ENCODE data around the gene BPNT1.
"Not testable (repeated sequence)": the region's sequence is repeated elsewhere in the genome, so short reads cannot be mapped to it uniquely, and the experiment has no call there.

Gene BPNT1, protein sequence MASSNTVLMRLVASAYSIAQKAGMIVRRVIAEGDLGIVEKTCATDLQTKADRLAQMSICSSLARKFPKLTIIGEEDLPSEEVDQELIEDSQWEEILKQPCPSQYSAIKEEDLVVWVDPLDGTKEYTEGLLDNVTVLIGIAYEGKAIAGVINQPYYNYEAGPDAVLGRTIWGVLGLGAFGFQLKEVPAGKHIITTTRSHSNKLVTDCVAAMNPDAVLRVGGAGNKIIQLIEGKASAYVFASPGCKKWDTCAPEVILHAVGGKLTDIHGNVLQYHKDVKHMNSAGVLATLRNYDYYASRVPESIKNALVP

DNA sequence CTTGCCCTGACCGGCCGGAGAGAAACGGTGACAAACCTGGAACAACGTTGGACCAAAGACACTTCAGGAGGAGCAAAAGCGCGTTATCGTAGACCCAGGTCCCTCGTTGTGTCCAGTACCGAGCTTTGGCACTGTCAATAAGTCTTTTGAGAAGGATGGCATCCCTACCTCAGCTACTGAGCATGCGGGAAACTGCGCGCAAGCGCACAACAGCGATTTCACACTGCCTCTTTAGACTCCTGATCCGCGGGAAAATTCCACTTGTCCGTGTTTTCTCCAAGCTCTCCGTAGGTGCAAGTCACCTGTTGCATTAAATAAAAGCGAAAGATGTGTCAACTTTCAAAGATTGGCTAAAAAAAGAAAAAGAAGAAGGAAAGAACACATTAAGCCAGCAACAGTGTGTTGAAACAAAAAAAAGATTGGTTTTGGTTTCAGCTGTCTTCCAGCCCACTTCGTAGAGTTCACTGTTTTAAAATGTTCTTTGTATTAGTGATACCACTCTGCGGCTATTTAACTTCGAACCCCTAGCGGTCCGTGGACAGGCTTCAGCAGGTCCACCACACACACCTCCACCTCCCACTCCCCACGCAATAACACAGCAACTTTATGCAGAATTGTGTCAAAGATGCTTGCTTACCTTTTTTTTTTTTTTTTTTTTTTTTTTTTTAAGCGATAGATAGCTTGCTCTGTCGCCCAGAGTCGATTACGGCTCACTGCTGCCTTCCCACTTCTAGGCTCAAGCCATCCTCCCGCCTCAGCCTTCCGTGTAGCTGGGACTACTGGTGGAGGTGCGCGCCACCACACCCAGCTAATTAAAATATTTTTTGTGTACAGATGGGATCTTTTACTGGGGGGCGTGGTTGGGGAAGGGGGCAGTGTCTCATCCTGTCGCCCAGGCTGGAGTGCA lies at the start of gene BPNT1:
TSS of gene BPNT1 (minus strand) at position 139 of the 907 bp plus-strand sequence. CDS start 9,942 bp downstream, outside the sequence.
- peak; percentile 90 to 94 for DNase-seq

DNA sequence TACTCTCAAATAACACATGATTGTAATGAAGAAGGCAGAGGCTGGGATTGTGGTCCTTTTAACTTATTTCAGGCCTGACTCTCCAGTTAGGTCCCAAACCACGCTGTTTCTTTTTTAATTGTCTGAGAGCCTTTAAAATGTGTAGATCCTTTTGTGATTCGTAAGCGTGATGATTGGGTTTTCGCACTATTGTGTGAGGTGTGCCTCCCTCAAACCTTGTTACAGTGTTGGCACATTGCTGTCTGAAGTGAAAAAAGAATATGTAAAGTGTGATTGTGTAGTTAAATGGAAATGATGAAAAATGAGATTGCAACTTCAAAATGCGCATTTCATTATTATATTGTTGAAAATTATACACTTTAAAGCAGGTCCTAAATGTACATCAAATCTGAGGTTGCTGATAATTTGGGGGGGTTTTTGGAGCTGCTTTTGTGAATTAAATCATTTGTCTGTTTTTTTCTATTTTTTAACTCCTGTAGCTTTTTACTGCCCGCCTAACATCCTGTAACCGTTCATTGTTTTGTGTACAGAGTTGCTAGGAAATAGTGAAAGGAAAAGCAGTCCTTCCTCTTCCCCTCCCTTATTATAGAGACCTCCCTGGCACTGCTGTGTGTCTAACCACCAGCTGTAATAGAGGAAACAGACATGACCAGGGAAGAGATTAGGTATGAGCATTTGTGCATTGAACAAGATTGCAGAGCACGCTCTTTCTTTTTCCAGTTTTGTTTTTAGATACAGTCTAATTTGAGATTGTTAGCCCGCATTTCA lies 47.6 kb upstream of the BPNT1 start:
- DNase-seq = no peak

DNA sequence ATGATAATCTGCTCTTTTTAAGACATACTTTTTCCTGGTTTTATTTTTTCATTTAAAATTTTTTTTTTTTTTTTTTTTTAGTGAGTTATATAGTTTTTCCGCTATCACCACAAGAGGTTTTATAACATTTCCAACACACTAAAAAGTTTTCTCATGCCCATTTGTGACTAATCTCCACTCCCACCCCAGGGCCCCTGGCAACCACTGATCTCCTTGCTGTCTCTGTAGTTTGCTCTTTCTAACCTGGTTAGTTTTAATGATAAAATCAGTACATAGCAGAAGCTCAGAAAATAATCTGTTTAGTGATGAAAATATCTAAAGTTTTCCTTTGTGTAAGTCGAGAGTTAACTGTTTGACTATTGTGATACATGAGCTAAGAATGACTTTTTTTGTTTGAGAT lies 46.2 kb upstream of the BPNT1 start:
- no peak for DNase-seq

DNA sequence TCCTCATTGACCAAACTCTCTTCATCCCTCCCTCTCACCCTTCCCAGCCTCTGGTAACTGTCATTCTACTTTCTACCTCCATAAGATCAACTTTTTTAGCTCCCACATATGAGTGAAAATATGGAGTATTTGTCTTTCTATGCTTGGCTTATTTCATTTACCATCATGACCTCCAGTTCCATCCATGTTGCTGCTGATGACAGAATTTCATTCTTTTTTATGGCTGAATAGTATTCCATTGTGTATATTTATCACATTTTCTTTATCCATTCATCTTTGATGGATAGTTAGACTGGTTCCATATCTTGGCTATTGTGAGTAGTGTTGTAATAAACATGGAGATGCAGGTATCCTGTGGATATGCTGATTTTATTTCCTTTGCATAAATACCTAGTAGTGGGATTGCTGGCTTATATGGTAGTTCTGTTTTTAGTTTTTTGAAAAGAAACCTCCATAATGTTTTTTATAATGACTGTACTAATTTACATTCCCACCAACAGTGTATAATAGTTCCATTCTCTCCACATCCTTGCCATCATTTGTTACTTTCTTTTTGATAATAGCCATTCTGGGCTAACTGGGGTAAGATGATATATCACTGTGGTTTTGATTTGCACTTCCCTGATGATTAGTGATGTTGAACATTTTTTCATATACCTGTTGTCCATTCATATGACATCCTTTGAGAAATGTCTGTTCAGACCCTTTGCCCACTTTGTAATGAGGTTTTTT lies 40.1 kb upstream of the BPNT1 start:
- no peak for DNase-seq

DNA sequence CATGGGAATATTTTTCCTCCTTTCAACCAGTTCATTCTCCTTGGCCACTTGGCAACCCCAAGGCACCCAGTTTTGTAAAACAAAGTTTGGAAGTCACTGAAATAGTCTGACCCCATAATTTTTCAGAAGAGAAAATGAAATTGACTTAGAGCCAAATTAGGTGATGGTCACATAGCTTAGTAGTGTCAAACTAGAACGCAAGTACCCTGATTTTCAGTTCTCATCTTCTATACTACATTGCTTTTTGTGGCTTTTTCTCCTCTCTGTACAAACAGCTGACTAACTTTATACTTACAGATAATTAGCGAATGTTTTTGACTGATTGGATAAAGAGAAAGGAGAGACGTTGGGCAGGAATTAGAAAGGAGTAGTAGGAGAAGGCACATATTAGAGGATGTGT lies 37.5 kb upstream of the BPNT1 start:
- no peak for DNase-seq

DNA sequence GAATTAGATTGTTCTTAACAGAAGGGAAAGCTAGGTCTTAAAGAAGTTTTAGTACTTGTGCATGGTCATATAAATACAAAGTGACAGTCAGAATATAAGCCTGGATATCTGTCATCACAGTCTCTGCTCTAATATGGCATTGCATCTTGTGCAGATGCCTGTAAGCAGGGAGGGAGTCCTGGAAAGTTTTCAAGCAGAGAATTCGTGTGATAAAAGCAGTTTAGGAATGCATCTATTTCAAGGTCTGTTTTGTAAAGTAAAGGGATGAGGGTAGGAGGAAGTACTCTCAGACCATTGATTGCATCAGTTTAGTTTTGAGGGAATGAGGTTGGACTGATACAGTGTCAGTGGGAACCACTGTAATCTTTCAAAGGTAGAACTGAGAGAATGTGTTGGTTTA lies 35.0 kb upstream of the BPNT1 start:
- peak; percentile 8 to 12 for DNase-seq

DNA sequence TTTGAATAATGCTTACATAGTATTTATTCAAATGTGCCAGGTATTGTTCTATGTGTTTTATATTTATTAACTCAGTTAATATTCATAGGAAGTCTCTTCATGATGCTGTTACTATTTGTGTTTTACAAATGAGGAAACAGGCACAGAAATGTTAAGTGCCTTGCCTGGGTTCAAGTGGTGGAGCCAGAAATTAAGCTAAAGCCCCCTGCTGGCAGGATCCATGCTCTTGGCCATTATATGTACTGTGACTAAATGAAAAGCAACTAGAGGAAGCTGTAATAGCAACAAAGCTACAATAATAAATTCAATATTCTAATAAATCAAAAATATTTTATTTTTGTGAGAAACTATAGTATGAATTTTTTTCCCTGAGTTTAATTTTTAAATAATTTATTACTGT lies 34.3 kb upstream of the BPNT1 start:
- peak in 1 of 2 experiments; percentile 11 for DNase-seq

DNA sequence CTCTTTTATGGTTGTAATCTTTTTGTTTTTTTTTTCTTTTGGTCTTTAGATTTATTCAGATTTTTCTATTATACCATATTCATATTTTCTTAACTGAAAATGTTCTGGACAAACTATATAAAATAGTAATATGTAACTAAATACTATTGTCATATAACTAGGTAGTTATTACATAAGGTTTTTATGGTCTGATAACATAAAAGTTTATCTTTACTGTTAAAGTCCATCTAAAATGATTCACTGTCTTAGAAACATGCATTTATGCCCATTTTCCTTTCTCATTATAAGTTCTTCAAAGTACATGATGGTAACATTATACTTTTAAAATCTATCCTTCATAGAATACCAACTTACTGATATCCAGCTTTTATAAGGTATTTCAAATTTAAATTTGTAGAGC lies 33.5 kb upstream of the BPNT1 start:
- DNase-seq = no peak

DNA sequence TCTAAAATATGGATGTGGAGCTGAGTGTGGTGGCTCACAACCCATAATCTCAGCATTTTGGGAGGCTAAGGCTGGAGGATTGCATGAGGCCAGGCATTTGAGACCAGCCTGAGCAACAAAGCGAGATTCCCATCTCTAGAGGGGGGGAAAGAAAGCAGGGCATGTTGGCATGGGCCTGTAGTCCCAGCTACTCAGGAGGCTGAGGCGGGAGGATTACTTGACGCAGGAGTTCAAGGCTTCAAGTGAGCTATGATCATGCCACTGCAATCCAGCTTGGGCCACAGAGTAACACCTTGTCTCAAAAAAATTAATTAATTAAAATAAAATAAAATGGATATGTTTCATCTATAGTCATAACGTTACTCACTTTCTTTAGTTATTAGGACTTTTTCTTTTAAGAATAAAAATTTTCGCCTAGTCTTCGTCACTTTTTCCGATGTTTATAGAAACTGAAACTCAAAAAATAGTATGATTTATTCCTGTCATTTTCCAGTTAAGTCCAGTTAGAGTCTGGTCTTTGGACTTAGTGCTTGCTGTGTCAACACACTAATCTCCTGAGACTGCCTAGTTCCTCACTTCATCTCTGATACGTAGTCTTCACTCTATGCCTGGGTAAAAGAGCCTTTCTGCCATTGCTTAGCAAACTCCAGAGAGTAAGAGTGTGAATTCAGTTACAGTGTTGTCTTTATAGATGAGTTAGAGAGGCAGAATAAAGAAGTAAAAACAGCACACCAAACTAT lies 32.4 kb upstream of the BPNT1 start:
- no peak for DNase-seq

DNA sequence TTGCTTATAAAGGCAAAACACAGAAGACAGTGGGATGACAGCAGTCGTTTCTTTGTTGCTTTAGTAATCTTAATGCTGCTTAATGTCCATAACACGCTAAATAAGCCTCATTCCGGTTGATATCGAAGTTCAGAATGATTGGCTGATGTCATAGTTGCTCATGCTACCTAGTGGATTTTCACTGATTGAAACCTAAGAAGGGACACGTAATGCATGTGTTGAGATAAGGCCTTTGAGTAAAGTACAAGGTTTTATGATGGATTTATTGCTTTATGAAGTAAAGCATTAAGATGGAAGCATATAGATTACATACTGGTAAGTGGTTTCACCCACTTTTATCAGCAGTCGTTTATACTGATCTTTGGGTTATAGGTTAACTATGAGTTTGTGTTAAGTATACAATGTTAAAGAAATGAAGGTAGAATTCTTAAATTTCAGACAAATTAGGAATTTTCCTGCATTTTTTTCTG lies 29.5 kb upstream of the BPNT1 start:
- DNase-seq = no peak

DNA sequence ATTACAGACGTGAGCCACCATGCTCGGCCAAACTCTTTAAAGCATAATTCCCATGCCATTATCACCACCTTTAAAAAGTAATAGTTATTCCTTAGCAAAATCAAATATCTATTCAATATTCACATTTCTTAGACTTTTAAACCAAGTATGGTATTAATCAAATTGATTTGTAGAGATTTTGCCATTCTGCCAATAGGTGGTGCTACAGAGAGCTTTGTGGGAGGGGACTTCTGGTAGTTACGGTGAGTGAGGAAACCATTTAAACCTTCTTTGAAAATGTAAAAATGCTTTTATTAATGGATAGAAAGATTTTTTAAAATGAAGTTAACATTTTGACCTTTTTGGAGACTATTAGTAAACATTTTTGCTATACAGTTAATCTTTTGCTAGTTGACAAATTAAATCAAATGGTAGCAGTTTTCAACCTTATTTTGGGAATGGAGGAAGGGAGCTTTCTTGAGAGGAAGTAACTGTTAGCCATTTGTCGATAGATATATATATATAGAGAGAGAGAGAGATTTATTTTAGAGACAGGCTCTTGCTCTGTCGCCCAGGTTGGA lies 23.6 kb upstream of the BPNT1 start:
- peak; percentile 11 to 19 for DNase-seq

DNA sequence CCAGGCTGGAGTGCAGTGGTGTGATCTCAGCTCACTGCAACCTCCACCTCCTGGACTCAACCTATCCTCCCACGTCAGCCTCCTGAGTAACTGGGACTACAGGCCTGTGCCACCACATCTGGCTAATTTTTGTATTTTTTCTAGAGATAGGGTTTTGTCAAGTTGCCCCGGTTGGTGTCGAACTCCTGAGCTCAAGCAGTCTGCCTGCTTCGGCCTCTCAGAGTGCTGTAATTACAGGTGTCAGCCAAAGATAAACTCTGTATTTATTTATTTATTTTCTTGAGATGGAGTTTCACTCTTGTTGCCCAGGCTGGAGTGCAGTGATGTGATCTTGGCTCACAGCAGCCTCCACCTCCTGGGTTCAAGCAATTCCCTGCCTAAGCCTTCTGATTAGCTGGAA lies 23.0 kb upstream of the BPNT1 start:
- DNase-seq = not testable (repeated sequence)

DNA sequence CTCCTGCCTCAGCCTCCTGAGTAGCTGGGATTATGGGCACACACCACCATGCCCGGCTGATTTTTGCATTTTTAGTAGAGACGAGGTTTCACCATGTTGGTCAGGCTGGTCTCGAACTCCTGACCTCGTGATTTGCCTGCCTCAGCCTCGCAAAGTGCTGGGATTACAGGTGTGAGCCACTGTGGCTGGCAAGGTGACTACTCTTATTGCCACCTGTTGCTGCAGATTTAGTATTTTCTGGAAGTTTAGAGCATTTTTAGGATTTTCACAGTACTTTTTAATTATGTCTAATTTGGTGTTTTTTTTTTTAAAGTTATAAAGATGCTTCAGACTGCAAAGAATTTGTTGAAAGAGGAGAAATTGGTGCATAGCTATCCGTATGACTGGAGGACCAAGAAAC lies 20.9 kb upstream of the BPNT1 start:
- not testable (repeated sequence) for DNase-seq

DNA sequence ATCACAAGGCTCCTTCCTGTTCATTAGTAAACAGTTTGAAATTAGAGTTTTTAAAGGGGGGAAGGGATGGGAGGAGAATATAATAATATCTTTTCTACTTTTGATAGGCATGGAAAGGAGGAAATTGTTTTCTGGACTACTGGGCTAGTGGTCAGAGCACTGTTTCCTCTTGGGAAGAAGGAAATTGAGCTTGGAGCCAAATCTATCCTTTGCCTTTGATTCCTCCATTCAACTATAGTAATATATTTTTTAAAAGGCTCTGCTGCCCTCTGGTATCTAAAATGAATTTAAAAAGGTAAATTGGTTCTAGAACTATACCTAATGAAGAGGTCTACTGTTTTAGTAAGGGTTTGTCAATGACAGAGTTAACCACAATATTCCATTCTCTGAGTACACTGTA lies 10.2 kb upstream of the BPNT1 start:
- no peak for DNase-seq

DNA sequence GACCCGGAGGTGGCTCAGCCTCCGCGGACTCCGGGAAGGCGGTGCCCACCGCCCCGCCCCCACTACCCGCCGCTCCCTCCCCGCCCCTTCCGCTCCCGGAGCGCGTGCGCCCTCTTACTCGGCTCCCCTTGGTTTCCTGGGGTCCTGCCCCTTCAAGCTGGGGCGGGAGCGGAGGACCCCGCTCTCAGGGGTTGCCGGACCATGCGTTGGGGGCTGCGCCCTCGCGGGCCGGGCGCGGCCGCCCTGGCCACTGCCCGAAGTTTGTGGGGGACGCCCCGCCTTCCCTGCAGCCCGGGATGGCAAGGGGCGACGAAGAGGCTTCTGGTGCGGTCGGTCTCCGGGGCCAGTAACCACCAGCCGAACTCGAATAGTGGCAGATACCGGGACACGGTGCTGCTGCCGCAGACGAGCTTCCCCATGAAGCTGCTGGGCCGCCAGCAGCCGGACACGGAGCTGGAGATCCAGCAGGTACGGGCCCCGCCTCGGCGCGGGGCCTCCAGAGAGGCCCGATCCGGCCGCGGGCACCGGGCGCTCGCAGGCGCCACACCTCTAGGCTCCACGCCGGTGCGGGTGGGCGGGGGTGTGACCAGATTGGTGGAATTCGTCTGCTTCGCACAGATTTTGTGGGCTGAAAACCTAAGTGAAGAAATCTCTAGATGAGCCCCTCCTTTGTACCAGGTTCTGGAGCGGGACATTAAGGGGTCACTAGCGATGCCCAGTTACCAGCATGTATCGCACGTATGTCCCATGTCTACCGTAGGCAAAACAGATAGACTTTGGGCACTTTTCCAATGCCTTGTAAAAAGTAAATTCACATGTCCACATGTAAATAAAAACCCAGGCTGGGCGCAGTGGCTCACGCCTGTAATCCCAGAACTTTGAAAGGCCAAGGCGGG lies 4.7 kb upstream of the BPNT1 start, which contains the start of gene IARS2:
TSS of gene IARS2 (plus strand) at position 117 of the 896 bp plus-strand sequence. CDS start at position 202, 85 bp downstream.
- peak in 1 of 2 experiments; percentile 63 for DNase-seq

DNA sequence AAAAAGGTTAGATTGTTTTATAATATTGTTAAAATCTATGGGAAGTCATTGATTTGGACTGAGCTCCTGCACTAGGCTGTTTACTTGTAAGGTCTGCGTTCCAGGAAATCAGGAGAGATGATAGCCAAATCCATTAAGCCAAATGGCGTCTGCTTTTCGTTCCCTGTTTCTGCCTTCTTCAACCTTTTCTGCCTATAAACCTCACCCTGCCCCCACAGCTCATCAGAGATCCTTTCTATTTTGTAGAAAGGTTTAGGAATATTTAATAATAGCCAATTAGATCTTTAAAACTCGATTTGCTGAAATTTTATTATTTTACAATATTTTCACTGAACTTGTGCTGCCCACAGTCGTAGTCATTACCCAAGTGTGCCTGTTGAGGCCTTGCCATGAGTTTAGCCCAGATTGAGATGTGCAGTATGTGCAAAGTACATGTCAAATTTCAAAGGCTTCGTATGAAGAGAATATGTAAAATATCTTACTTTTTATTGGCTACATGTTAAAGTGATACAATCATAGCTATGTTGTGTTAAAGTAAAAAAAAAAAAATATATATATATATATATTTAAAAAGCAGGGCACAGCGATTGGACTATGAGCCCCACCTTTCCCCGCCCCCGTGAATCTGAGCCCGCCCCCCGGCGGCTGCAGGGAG lies 3.9 kb upstream of the BPNT1 start:
- peak in 1 of 2 experiments; percentile 69 for DNase-seq

DNA sequence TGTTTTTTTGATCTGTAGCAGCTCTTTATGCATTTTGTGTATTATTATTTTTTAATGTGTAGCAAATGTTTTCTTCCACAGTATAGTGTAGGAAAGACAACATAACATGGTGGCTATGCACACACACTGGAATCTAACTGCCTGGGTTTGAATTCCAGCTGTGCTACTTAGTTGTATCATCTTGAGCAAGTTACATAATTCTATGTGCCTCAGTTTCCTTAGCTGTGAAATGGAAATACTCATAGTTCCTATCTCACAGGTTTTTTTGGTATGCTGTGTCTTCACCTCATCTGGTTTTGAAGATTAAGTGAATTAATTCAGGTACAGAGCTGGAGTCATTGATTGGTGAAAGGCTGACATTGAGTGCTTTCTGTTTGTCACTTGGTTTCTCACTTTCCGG lies 3.1 kb upstream of the BPNT1 start:
- DNase-seq = no peak

DNA sequence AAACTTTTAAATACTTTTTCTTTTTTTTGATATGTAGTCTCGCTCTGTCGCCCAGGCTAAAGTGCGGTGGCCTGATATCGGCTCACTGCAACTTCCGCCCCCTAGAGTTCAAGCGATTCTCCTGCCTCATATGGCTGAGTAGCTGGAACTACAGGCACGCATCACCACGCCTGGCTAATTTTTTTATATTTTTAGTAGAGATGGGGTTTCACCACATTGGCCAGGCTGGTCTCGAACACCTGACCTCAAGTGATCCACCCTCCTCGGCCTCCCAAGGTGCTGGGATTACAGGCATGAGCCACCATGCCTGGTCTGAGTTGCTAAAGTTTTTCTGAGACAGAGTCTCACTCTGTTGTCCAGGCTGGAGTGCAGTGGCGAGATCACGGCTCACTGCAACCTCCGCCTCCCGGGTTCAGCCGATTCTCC lies 3.3 kb downstream of the BPNT1 start:
- not testable (repeated sequence) for DNase-seq

DNA sequence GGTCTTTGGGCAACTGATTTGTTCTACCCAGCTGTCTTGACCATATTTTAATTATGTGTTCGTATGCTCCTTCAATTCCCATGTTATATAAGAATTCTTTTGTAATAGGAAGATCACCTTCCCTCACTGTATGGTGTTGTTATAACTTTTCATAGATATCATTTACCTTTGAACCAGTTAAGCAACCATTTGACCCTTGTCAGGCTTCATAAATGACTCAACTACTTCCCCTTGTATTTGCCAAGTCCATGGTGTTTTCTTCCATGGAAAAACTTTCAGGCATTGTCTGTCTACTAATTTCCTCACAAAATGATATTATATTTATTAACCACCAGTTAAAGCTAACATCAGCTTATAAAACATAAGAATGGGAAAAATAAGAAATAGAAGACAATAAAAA lies 5.1 kb downstream of the BPNT1 start:
- DNase-seq = no peak

DNA sequence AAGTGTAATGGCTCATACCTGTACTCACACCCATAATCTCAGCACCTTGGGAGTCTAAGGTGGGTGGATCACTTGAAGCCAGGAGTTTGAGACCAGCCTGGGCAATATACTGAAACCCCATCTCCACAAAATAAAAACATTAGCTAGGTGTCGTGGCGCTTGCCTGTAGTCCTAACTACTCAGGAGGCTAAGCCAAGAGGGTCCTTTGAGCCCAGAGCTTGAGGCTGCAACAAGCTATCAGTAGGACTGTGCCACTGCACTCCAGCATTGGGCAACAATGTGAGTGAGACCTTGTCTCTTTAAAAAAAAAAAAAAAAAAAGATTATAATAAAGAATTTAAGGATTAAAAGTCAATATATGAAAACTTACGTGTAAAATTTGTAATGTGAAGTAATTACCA lies 11.7 kb downstream of the BPNT1 start:
- DNase-seq = no peak

All from AML-193 (cell line).